Mesodermal cell (in vitro differentiated cells): ENCODE data around the gene SLC22A23.

Experiments
- H3K27ac ChIP-seq: 2 replicates; pipeline ENCODE4 v1.7.0; 2013; ENCODE audit warnings: mild to moderate bottlenecking, low read depth, low read length, moderate library complexity; ENCODE audit not compliant: severe bottlenecking
- H3K36me3 ChIP-seq: 2 replicates; pipeline ENCODE4 v1.7.1; 2013; ENCODE audit warnings: mild to moderate bottlenecking, low read length, moderate library complexity; ENCODE audit not compliant: control insufficient read depth, insufficient read depth
- H3K4me1 ChIP-seq: one replicate; pipeline ENCODE4 v1.7.1; 2013; ENCODE audit warnings: mild to moderate bottlenecking, low read length; ENCODE audit not compliant: insufficient read depth, control insufficient read depth, poor library complexity, severe bottlenecking
- H3K4me3 ChIP-seq: 2 replicates; pipeline ENCODE4 v1.7.0; 2013; ENCODE audit warnings: low read length, control low read depth, mild to moderate bottlenecking; ENCODE audit not compliant: insufficient read depth, poor library complexity, severe bottlenecking; ENCODE audit errors: extremely low read depth
- H3K9me3 ChIP-seq: 2 replicates; pipeline ENCODE4 v1.7.1; 2013; ENCODE audit warnings: mild to moderate bottlenecking, low read length, moderate library complexity; ENCODE audit not compliant: control insufficient read depth
- WGBS, 2 experiments: methylation state at CpG; one replicate each; pipeline ENCODE4 v1.1.5; 2013; ENCODE audit warnings: missing lambda C conversion rate in 2 of 2; ENCODE audit not compliant: insufficient coverage in 2 of 2; 5-methylcytosine and 5-hydroxymethylcytosine counted together

Gene SLC22A23

GRCh38 chr6:3329393-3330051 is 127.3 kb downstream of the SLC22A23 start:
- Histone ChIP-seq H3K27ac (no peak overlapping the region), H3K4me3 (no peak overlapping the region), H3K4me1 (peaks cover 14% of the 10 kb centered on the region), H3K9me3 (no peaks in the 10 kb centered on the region), H3K36me3 (no peaks in the 10 kb centered on the region)
- 94 to 95% methylated on average over 26 of the region's 26 CpGs for WGBS, 2 experiments

GRCh38 chr6:3328796-3329195 is 128.1 kb downstream of the SLC22A23 start:
- Histone ChIP-seq H3K9me3 (no peaks in the 10 kb centered on the region), H3K36me3 (no peaks in the 10 kb centered on the region), H3K4me1 (peaks cover 21% of the 10 kb centered on the region), H3K4me3 (no peak overlapping the region), H3K27ac (no peak overlapping the region)
- 95 to 96% methylated on average over 7 to 9 of the region's 10 CpGs for WGBS, 2 experiments

GRCh38 chr6:3328145-3328544 is 128.7 kb downstream of the SLC22A23 start:
- Histone ChIP-seq H3K4me3 (no peak overlapping the region), H3K27ac (no peak overlapping the region), H3K9me3 (no peaks in the 10 kb centered on the region), H3K36me3 (no peaks in the 10 kb centered on the region), H3K4me1 (peaks cover 21% of the 10 kb centered on the region)
- WGBS, 2 experiments, result 82 to 86% methylated on average over 10 to 12 of the region's 12 CpGs

- H3K27ac ChIP-seq, result no peak overlapping the region
- peaks cover 21% of the 10 kb centered on the region for H3K4me1 ChIP-seq
- H3K4me3 ChIP-seq, result no peak overlapping the region
- WGBS, 2 experiments, result 100% methylated on average over 1 of the region's 3 CpGs
- H3K9me3 ChIP-seq, result no peaks in the 10 kb centered on the region
- H3K36me3 ChIP-seq, result no peaks in the 10 kb centered on the region
Measured at GRCh38 chr6:3327403-3327802, 129.4 kb downstream of the SLC22A23 start.

- no peaks in the 10 kb centered on the region for H3K36me3 ChIP-seq
- peaks cover 21% of the 10 kb centered on the region for H3K4me1 ChIP-seq
- H3K4me3 ChIP-seq, result no peak overlapping the region
- no peaks in the 10 kb centered on the region for H3K9me3 ChIP-seq
- 87 to 91% methylated on average over 7 to 8 of the region's 9 CpGs for WGBS, 2 experiments
- no peak overlapping the region for H3K27ac ChIP-seq
Measured at GRCh38 chr6:3326981-3327380, 129.9 kb downstream of the SLC22A23 start.

GRCh38 chr6:3326184-3326971 is 130.5 kb downstream of the SLC22A23 start:
- no peaks in the 10 kb centered on the region for H3K9me3 ChIP-seq
- H3K27ac ChIP-seq, result no peak overlapping the region
- 66 to 88% methylated on average over 5 to 10 of the region's 11 CpGs for WGBS, 2 experiments
- no peaks in the 10 kb centered on the region for H3K36me3 ChIP-seq
- no peak overlapping the region for H3K4me3 ChIP-seq
- H3K4me1 ChIP-seq, result peaks cover 21% of the 10 kb centered on the region

- Histone ChIP-seq H3K4me1 (peaks cover 21% of the 10 kb centered on the region), H3K27ac (no peak overlapping the region), H3K36me3 (no peaks in the 10 kb centered on the region), H3K9me3 (no peaks in the 10 kb centered on the region), H3K4me3 (no peak overlapping the region)
Measured at GRCh38 chr6:3325210-3325609, 131.6 kb downstream of the SLC22A23 start.

GRCh38 chr6:3324262-3324942 is 132.4 kb downstream of the SLC22A23 start:
- no peak overlapping the region for H3K4me3 ChIP-seq
- H3K36me3 ChIP-seq, result no peaks in the 10 kb centered on the region
- no peaks in the 10 kb centered on the region for H3K9me3 ChIP-seq
- peaks cover 21% of the 10 kb centered on the region for H3K4me1 ChIP-seq
- WGBS, 2 experiments, result 78 to 84% methylated on average over 9 to 11 of the region's 12 CpGs
- peak overlapping the region; percentile 81 for H3K27ac ChIP-seq

GRCh38 chr6:3323696-3324261 is 133.1 kb downstream of the SLC22A23 start:
- WGBS, 2 experiments, result 94 to 98% methylated on average over 21 of the region's 21 CpGs
- peaks cover 18% of the 10 kb centered on the region for H3K4me1 ChIP-seq
- H3K36me3 ChIP-seq, result no peaks in the 10 kb centered on the region
- peak overlapping the region; percentile 81 for H3K27ac ChIP-seq
- H3K4me3 ChIP-seq, result no peak overlapping the region
- H3K9me3 ChIP-seq, result no peaks in the 10 kb centered on the region

- peaks cover 15% of the 10 kb centered on the region for H3K4me1 ChIP-seq
- H3K36me3 ChIP-seq, result no peaks in the 10 kb centered on the region
- no CpG with 5 or more reads among the region's 3 CpGs for WGBS, 2 experiments
- H3K4me3 ChIP-seq, result no peak overlapping the region
- no peak overlapping the region for H3K27ac ChIP-seq
- H3K9me3 ChIP-seq, result no peaks in the 10 kb centered on the region
Measured at GRCh38 chr6:3323148-3323547, 133.7 kb downstream of the SLC22A23 start.
